ENCODE results near the gene DGKG. TPM values are rescaled to one million over a fixed set of nuclear protein-coding genes. Genes with fewer than 3 reads are reported as not detected.

The DGKG gene
- total and polyA plus RNA-seq, 10 of the 15 experiments (the other 5 are each of a cell fraction or from before 2014, with no cell fraction given), result 0.39 to 6.2 (median 4.7) TPM

- in situ Hi-C loops (cut with MboI) (no loop called here), intact Hi-C loops (cut with micrococcal nuclease; ENCODE audit: unreplicated experiment) (no loop called here)
- Histone ChIP-seq H3K9me3 (replicated peaks; ENCODE audit: control insufficient read depth, insufficient read depth, low read length) (no peaks in the 10 kb centered on the region), H3K79me2 (ENCODE audit: control insufficient read depth, insufficient read depth, low read length) (no peaks in the 10 kb centered on the region), H3K27ac (ENCODE audit: control insufficient read depth, insufficient read depth) (no peak overlapping the region), H3K9ac (ENCODE audit: control insufficient read depth, insufficient read depth, low read length) (no peak overlapping the region), H2AFZ (ENCODE audit: control insufficient read depth, low read depth, low read length) (no peak overlapping the region), H3K27me3 (replicated peaks in 1 of 2; ENCODE audit: control insufficient read depth in 2 of 2, insufficient read depth in 2 of 2, low read length in 1 of 2) (no peaks in the 10 kb centered on the region), H3K36me3 (ENCODE audit: control insufficient read depth in 2 of 2, insufficient read depth in 2 of 2, low read length in 1 of 2) (no peaks in the 10 kb centered on the region), H3K4me2 (ENCODE audit: control insufficient read depth, insufficient read depth) (no peak overlapping the region), H3K4me3 (no peak overlapping the region), H4K20me1 (ENCODE audit: control insufficient read depth, insufficient read depth) (no peaks in the 10 kb centered on the region), H3K4me1 (ENCODE audit: control insufficient read depth, insufficient read depth, low read length) (no peaks in the 10 kb centered on the region)
- ChIA-PET RAD21 (ENCODE audit: unreplicated experiment) (no interaction called here), SMC1A (ENCODE audit: uncharacterized antibody, unreplicated experiment) (interaction anchor here (0.9 to 1.0 kb wide), 2 partner anchors 18 to 41 kb away, joined by 3 read pairs; no protein-coding TSS in a partner anchor), POLR2A (no interaction called here), CTCF (no interaction called here)
- WGBS (ENCODE audit: insufficient coverage, insufficient replicate concordance, low lambda C conversion rate, missing lambda C conversion rate), result 67% methylated on average over 2 of the region's 2 CpGs
- FAIRE-seq, result no peak
- ATAC-seq, result no peak
- no TSS peak for BruUV-seq (replicated peaks)
- DNase-seq (ENCODE audit: low read depth, low spot score), result no peak
- no peak for TF ChIP-seq POLR2A (IDR thresholded peaks at IDR 0.05; ENCODE audit: low read depth, low read length)
- TF ChIP-seq MYC (IDR thresholded peaks at IDR 0.05; ENCODE audit: insufficient read depth, insufficient read length, insufficient replicate concordance, low read length, severe bottlenecking), result no peak
- TF ChIP-seq CBFB (IDR thresholded peaks at IDR 0.05; ENCODE audit: low read depth), result no peak
- TF ChIP-seq TCF3 (IDR thresholded peaks at IDR 0.05; ENCODE audit: borderline replicate concordance, insufficient read depth, low read depth, low read length), result no peak
- no peak for TF ChIP-seq SUPT20H (IDR thresholded peaks at IDR 0.05; ENCODE audit: borderline replicate concordance, control insufficient read depth, low read depth, low read length)
- no peak for TF ChIP-seq ZSCAN29 (IDR thresholded peaks at IDR 0.05)
- no peak for TF ChIP-seq PRDM15 (CRISPR knock-in tag; IDR thresholded peaks at IDR 0.05)
- no peak for TF ChIP-seq SMAD1 (IDR thresholded peaks at IDR 0.05; ENCODE audit: low read depth, partially characterized antibody)
- no peak for TF ChIP-seq ZBTB11 (CRISPR knock-in tag; IDR thresholded peaks at IDR 0.05)
- TF ChIP-seq NBN (IDR thresholded peaks at IDR 0.05), result no peak
- TF ChIP-seq ELK1 (IDR thresholded peaks at IDR 0.05; ENCODE audit: low read depth, low read length), result no peak
These were observed 190.5 kb downstream of the DGKG start for GRCh38 chr3:186171521-186171920.
